Retina (tissue), 1 donor: ENCODE results near the gene PPP2CA.

Source experiments
- DNase-seq: peaks from one replicate; pipeline ENCODE4 v3.0.0-alpha.2; 2016

The PPP2CA gene

DNA sequence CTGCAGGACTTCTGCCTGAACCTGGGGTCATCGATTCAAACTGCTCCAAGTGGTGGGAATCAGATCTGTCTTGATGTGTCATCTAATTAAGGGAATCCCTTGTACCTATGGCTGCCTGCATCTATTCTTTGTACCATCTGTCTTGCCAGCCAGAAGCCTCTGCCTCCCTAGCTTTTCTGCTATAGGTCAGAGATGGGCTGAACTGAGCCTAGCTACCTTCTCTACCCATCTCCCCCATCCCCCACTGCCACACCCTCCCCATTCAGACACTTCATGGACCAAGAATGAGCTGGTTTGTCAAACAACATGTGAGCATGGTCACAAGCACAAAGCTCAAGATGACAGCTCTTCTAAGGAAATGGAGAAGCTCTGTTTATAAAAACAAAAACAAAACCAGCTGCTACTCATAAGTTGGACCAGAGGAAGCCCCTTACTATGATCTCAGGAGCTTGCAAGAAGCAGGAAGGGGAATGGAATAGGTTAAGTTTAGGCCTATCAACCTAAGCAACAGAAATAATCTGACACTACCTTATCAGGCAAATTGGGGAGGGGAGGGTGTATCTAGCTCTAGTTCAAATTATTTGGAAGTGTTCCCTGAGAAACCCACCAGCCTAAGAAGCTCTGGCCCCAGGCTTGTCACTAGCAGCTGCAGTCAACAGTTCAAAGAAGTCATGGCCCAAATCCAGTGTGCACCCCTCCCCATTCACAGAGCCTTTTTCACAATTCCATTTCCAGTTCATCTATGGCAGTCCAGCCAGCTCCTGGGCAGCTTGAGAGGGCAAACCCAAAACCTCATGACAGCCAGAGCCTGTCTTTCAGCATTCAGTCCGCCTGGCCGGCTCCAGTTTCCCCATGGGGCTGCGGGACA lies 79.0 kb downstream of the PPP2CA start:
- DNase-seq, result no peak

DNA sequence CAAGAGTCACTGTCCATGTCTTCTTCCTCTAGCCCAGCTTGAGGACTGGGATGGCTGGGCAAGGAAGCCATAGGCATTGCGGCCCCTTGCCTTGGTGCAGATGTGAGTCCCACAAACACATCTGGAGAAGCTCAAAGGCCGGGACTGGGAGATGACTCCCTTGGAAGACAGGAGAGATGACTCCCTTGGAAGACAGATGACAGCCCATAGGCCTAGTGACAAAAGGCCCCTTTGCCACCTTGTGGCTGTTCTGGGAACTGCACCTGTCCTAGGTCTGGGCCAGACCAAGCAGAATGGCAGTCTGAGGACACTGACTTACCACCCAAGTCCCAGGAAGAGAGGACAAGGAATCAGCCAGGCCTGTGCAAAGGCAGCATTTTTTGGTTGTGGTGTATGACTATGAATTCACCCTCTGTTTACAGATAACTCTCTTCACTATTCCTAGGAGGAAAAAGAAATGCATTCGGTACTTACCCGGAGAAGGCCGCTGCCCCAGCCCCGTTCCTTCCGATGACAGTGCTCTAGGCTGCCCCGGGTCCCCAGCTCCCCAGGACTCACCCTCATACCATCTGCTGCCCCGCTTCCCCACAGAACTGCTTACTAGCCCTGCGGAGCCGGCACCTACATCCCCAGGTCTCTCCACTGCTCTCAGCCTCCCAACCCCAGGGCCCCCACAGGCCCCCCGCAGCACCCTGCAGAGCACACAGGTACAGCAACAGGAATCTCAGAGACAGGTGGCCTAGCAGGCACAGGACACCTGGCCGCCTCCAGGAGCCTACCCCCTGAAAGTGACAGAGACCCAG lies 79.9 kb downstream of the PPP2CA start:
- DNase-seq, result peak; percentile 81

DNA sequence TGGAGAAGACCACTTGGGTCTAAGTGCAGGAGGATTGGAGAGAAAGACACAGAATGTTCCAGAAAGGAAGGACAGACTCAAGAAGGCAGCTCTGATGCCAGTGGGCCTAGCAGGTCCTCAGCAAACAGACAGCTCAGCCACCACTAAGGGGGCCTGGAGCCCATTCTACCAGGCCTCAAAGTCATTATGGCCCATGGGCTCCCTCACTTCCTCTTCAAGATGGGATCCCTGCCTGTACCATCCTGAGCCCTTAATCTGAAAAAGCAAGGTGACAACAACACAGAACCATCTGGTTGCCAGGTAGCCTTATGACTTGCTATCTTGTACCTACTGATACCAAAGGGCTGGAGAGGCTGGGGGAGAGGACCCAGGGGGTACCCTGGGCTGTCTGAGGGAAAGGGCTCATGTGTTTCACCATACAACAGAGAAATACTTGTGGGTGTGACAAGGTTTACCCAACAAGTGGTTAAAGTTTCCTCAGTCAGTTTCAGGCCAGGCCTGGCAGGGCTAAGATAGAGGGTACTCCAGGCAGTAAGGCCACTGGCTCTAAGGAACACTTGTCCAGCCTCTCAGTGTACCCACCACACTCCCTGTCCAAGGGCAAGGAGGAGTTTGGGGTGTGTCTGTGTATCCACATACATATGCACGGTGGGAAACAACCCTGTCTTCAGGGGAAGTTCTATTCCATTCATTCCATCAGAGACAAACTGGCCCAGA lies 80.7 kb downstream of the PPP2CA start:
- no peak for DNase-seq
